K562 (cell line): ENCODE data around the gene LRRC4C. TPM values are rescaled to one million over a fixed set of nuclear protein-coding genes. Genes with fewer than 3 reads are reported as not detected.

Source experiments
- ATAC-seq: fragments of 200-7000 bp; cut with Tn5 transposase; 3 replicates; pipeline ENCODE4 v1.9.1; 2020; ENCODE audit warnings: moderate library complexity
- BruUV-seq: library from RNA; stranded (reverse); fragments of 400-500 nt; replicated peaks from 2 replicates; lab custom pipeline; 2021; lab: Mats Ljungman, UMichigan
- CTCF ChIA-PET: fragments of 300-600 bp; formaldehyde crosslinking; extraction: SDS; loops from one replicate; lab custom pipeline; 2021; ENCODE audit warnings: low intra/inter-chr PET ratio; lab: Yijun Ruan, JAX
- POLR2A ChIA-PET: fragments of 300-600, 350-650 bp; sonication (Branson Sonifier 250); formaldehyde crosslinking; extraction: SDS; loops from one replicate; lab custom pipeline; 2021; ENCODE audit warnings: antibody characterized with exemption, inconsistent platforms; lab: Yijun Ruan, JAX
- DNase-seq, 4 experiments: peaks; one replicate each; pipeline versions ENCODE4 v3.0.0 to v3.0.0-alpha.2; 2011 to 2018; ENCODE audit warnings: low spot score in 3 of 4, mixed read lengths in 3 of 4; ENCODE audit errors: extremely low read depth in 1 of 4
- FAIRE-seq: peaks from 2 replicates; lab custom pipeline; 2011; peaks lifted over from hg19 to GRCh38; lab: Jason Lieb, UNC
- H2AFZ ChIP-seq: 2 replicates; pipeline ENCODE4 v1.6.0; 2011; ENCODE audit warnings: low read depth, low read length, control low read depth, inconsistent platforms
- H3K27ac ChIP-seq: fragments of 200-600 bp; 3 replicates; pipeline ENCODE4 v1.8.0; 2011; ENCODE audit warnings: low read depth, mild to moderate bottlenecking, control low read depth, inconsistent platforms, low read length, moderate library complexity, mixed read lengths; ENCODE audit errors: extremely low read depth
- H3K27me3 ChIP-seq, 2 experiments: fragments of 300-600 bp in 1 of 2; 2 replicates in 1 of 2; 3 replicates in 1 of 2; pipeline versions ENCODE4 v1.6.0 to v1.8.0; 2011; ENCODE audit warnings: inconsistent platforms in 2 of 2, low read length in 2 of 2, mild to moderate bottlenecking in 1 of 2, mixed read lengths in 1 of 2, moderate library complexity in 1 of 2; ENCODE audit not compliant: control insufficient read depth in 2 of 2, insufficient read depth in 2 of 2
- H3K36me3 ChIP-seq: fragments of 300-600 bp; 3 replicates; pipeline ENCODE4 v1.8.0; 2011; ENCODE audit warnings: mild to moderate bottlenecking, low read length, inconsistent platforms; ENCODE audit not compliant: control insufficient read depth, insufficient read depth
- H3K4me1 ChIP-seq, 2 experiments: fragments of 200-600 bp in 1 of 2; replicated peaks in 1 of 2; 2 replicates in 1 of 2; 3 replicates in 1 of 2; pipeline versions ENCODE4 v1.5.1 to v1.8.0; 2011; ENCODE audit warnings: inconsistent platforms in 2 of 2, low read length in 2 of 2, mild to moderate bottlenecking in 1 of 2, mixed read lengths in 1 of 2, moderate library complexity in 1 of 2; ENCODE audit not compliant: control insufficient read depth in 2 of 2, insufficient read depth in 2 of 2
- H3K4me2 ChIP-seq: 2 replicates; pipeline ENCODE4 v1.6.1; 2011; ENCODE audit warnings: low read length, control low read depth, inconsistent platforms, mixed read lengths; ENCODE audit not compliant: insufficient read depth
- H3K4me3 ChIP-seq: fragments of 200-600 bp; sonication (generic), shearing (Covaris generic); 2 replicates; pipeline ENCODE4 v1.5.1; 2016; ENCODE audit warnings: control low read depth, inconsistent platforms
- H3K79me2 ChIP-seq: fragments of 200-600 bp; 3 replicates; pipeline ENCODE4 v1.8.0; 2011; ENCODE audit warnings: low read length, inconsistent platforms; ENCODE audit not compliant: control insufficient read depth, insufficient read depth
- H3K9ac ChIP-seq, 2 experiments: 2 replicates each; pipeline versions ENCODE4 v1.6.0 to v1.6.1; 2011; ENCODE audit warnings: low read depth in 2 of 2, low read length in 2 of 2, control low read depth in 1 of 2, inconsistent platforms in 1 of 2, mild to moderate bottlenecking in 1 of 2, mixed read lengths in 1 of 2; ENCODE audit not compliant: insufficient read depth in 1 of 2
- H3K9me1 ChIP-seq: one replicate; pipeline ENCODE4 v1.6.0; 2011; ENCODE audit warnings: inconsistent platforms, mild to moderate bottlenecking, low read length, moderate library complexity; ENCODE audit not compliant: control insufficient read depth, insufficient read depth
- H3K9me3 ChIP-seq: replicated peaks from 2 replicates; pipeline ENCODE4 v1.5.1; 2011; ENCODE audit warnings: low read depth, low read length, inconsistent platforms; ENCODE audit not compliant: control insufficient read depth, insufficient read depth
- H4K20me1 ChIP-seq: replicated peaks from 2 replicates; pipeline ENCODE4 v1.6.1; 2011; ENCODE audit warnings: low read length, inconsistent platforms, mixed read lengths; ENCODE audit not compliant: control insufficient read depth, insufficient read depth
- HSF4 ChIP-seq: fragments of 250-450 bp; sonication (Bioruptor Pico); IDR thresholded peaks from 2 replicates; pipeline ENCODE4 v2.1.2; 2022; ENCODE audit warnings: mild to moderate bottlenecking, moderate library complexity, borderline replicate concordance
- LARP7 ChIP-seq: fragments of 450-650 bp; IDR thresholded peaks from 2 replicates; pipeline ENCODE4 v1.6.1; 2016
- NONO ChIP-seq, 2 experiments: fragments of 200-400 bp in 1 of 2; fragments of 450-650 bp in 1 of 2; formaldehyde crosslinking in 1 of 2; IDR thresholded peaks; 2 replicates each; pipeline ENCODE4 v1.6.1; 2017; ENCODE audit warnings: low read depth in 2 of 2, mild to moderate bottlenecking in 2 of 2, moderate library complexity in 2 of 2, low read length in 1 of 2
- PTBP1 ChIP-seq: fragments of 200-400 bp; formaldehyde crosslinking; IDR thresholded peaks from 2 replicates; pipeline ENCODE4 v1.6.1; 2017; ENCODE audit warnings: low read depth, low read length
- THRA ChIP-seq: fragments of 450-650 bp; IDR thresholded peaks from 2 replicates; pipeline ENCODE4 v1.6.1; 2017; ENCODE audit warnings: mild to moderate bottlenecking, moderate library complexity
- ZNF197 ChIP-seq: fragments of 200-800 bp; sonication (Bioruptor generic); IDR thresholded peaks from 2 replicates; pipeline ENCODE4 v1.6.1; 2016; ENCODE audit warnings: low read depth, missing genetic modification characterization, missing compliant biosample characterization
- WGBS: fragments of 100-300 bp; shearing (Covaris generic); methylation state at CpG from one replicate; pipeline ENCODE4 v1.1.6; 2016; ENCODE audit warnings: low coverage, mixed read lengths; ENCODE audit not compliant: insufficient coverage; ENCODE audit errors: missing lambda C conversion rate; 5-methylcytosine and 5-hydroxymethylcytosine counted together
- in situ Hi-C: fragments of 300-500 bp; cut with MboI; formaldehyde crosslinking; loops from 4 replicates; pipeline ENCODE4 v1.15.0; 2018; ENCODE audit warnings: inconsistent platforms, mixed read lengths
- intact Hi-C: fragments of 100-400 bp; cut with micrococcal nuclease; formaldehyde crosslinking; loops from 2 replicates; pipeline ENCODE4 v1.14.2; 2022
- polyA plus RNA-seq, 8 experiments: library from polyadenylated mRNA; depleted of rRNA in 4 of 8; stranded (reverse) in 5 of 8; unstranded in 3 of 8; fragments of >200 nt; fragmentation: Nextera tagmentation in 2 of 8; fragmentation: Illumina TruSeq in 1 of 8; extraction: Ambion mirVana in 2 of 8; extraction: Trizol in 1 of 8; gene quantifications; 2 replicates each; pipeline versions ENCODE4 v1.2.1 to v1.2.3, GENCODE V29; 2011 to 2014; ENCODE audit warnings: inconsistent platforms in 1 of 8, missing spikeins in 1 of 8
- total RNA-seq, 7 experiments: library from RNA; depleted of rRNA in 6 of 7; stranded (reverse); fragments of >200 nt in 6 of 7; fragmentation: Illumina TruSeq in 2 of 7; extraction: Trizol in 2 of 7; gene quantifications; 2 replicates each; pipeline versions ENCODE4 v1.2.1 to v1.2.3, GENCODE V29; 2011 to 2021; ENCODE audit warnings: low replicate concordance in 1 of 7
- TF ChIP-seq, protein P1 (sequence below): fragments of 250-450 bp; sonication (Bioruptor Pico); IDR thresholded peaks from 2 replicates; pipeline ENCODE4 v1.4.0; 2020; ENCODE audit warnings: borderline replicate concordance
- TF ChIP-seq, protein P2 (sequence below): sonication (generic); formaldehyde crosslinking; IDR thresholded peaks from 2 replicates; pipeline ENCODE4 v1.8.0; 2022; ENCODE audit warnings: mild to moderate bottlenecking, missing genetic modification reagents

LRRC4C gene
- total and polyA plus RNA-seq, 9 of the 15 experiments (the other 6 are each of a cell fraction or from before 2014, with no cell fraction given): not detected

DNA sequence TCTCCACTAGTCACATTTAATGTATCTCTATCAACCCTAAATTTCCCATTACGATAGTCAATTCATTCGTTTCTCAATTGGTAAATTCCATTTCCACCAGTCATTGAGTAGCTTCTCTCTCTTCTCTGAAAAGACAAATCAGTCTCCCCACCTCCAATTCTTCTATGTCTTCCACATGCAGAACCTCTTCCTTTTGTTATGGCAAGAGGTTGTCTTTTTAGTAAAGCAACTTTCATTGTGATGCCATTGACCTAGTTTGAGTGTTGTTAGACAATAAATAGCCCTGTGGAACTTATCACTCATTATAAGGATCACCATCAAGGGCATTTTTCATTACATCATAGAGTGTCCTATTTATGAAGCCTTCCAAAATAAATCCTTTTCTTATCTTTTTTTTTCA is 340.9 kb downstream of the LRRC4C start:
- in situ Hi-C loops (no loop called here), intact Hi-C loops (no loop called here)
- no TSS peak for BruUV-seq
- no peaks in the 10 kb centered on the region for H3K36me3 ChIP-seq
- CTCF ChIA-PET: no interaction called here
- ATAC-seq (no peak), DNase-seq (no peak), FAIRE-seq (no peak)
- no peak overlapping the region for H3K4me2 ChIP-seq
- H3K9me1 ChIP-seq: no peaks in the 10 kb centered on the region
- no peaks in the 10 kb centered on the region for H3K27me3 ChIP-seq
- H2AFZ ChIP-seq: no peak overlapping the region
- H3K4me1 ChIP-seq: no peaks in the 10 kb centered on the region
- H3K79me2 ChIP-seq: no peaks in the 10 kb centered on the region
- no peaks in the 10 kb centered on the region for H4K20me1 ChIP-seq
- H3K9me3 ChIP-seq: no peaks in the 10 kb centered on the region; the same call in 1 of the 2 replicates
- no peak overlapping the region for H3K27ac ChIP-seq
- H3K4me3 ChIP-seq: no peak overlapping the region
- no peak overlapping the region for H3K9ac ChIP-seq
- TF ChIP-seq, protein P1, sequence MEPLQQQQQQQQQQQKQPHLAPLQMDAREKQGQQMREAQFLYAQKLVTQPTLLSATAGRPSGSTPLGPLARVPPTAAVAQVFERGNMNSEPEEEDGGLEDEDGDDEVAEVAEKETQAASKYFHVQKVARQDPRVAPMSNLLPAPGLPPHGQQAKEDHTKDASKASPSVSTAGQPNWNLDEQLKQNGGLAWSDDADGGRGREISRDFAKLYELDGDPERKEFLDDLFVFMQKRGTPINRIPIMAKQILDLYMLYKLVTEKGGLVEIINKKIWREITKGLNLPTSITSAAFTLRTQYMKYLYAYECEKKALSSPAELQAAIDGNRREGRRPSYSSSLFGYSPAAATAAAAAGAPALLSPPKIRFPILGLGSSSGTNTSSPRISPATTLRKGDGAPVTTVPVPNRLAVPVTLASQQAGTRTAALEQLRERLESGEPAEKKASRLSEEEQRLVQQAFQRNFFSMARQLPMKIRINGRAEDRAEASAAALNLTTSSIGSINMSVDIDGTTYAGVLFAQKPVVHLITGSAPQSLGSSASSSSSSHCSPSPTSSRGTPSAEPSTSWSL (CRISPR knock-in tag): no peak
- no peak for TF ChIP-seq NONO (IDR thresholded peaks at IDR 0.05; ENCODE audit: low read depth in 2 of 2, low read length in 1 of 2)
- TF ChIP-seq, all 486 proteins: peak for 0
- POLR2A ChIA-PET: no interaction called here
- WGBS: 3% methylated on average over 2 of the region's 2 CpGs

- Histone ChIP-seq H3K9me3 (no peaks in the 10 kb centered on the region; the same call in 1 of the 2 replicates), H3K9me1 (no peaks in the 10 kb centered on the region), H4K20me1 (no peaks in the 10 kb centered on the region), H3K4me3 (no peak overlapping the region), H3K4me2 (no peak overlapping the region), H3K27ac (no peak overlapping the region), H3K4me1 (no peaks in the 10 kb centered on the region), H3K36me3 (no peaks in the 10 kb centered on the region), H3K9ac (no peak overlapping the region), H2AFZ (no peak overlapping the region), H3K27me3 (no peaks in the 10 kb centered on the region), H3K79me2 (no peaks in the 10 kb centered on the region)
- DNase-seq: no peak
- intact Hi-C loops: no loop called here
- no peak for ATAC-seq
- ChIA-PET POLR2A (no interaction called here), CTCF (no interaction called here)
- in situ Hi-C loops: no loop called here
- FAIRE-seq: no peak
- BruUV-seq: no TSS peak
- WGBS: 0% methylated on average over 3 of the region's 3 CpGs
- TF ChIP-seq, protein P2, sequence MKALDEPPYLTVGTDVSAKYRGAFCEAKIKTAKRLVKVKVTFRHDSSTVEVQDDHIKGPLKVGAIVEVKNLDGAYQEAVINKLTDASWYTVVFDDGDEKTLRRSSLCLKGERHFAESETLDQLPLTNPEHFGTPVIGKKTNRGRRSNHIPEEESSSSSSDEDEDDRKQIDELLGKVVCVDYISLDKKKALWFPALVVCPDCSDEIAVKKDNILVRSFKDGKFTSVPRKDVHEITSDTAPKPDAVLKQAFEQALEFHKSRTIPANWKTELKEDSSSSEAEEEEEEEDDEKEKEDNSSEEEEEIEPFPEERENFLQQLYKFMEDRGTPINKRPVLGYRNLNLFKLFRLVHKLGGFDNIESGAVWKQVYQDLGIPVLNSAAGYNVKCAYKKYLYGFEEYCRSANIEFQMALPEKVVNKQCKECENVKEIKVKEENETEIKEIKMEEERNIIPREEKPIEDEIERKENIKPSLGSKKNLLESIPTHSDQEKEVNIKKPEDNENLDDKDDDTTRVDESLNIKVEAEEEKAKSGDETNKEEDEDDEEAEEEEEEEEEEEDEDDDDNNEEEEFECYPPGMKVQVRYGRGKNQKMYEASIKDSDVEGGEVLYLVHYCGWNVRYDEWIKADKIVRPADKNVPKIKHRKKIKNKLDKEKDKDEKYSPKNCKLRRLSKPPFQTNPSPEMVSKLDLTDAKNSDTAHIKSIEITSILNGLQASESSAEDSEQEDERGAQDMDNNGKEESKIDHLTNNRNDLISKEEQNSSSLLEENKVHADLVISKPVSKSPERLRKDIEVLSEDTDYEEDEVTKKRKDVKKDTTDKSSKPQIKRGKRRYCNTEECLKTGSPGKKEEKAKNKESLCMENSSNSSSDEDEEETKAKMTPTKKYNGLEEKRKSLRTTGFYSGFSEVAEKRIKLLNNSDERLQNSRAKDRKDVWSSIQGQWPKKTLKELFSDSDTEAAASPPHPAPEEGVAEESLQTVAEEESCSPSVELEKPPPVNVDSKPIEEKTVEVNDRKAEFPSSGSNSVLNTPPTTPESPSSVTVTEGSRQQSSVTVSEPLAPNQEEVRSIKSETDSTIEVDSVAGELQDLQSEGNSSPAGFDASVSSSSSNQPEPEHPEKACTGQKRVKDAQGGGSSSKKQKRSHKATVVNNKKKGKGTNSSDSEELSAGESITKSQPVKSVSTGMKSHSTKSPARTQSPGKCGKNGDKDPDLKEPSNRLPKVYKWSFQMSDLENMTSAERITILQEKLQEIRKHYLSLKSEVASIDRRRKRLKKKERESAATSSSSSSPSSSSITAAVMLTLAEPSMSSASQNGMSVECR (CRISPR knock-in tag): no peak
- TF ChIP-seq LARP7 (no peak), PTBP1 (no peak), ZNF197 (no peak), THRA (no peak), HSF4 (CRISPR knock-in tag) (no peak)
Measured at GRCh38 chr11:41116970-41117369, 342.5 kb downstream of the LRRC4C start.
